NK-92 (cell line): ENCODE data around the gene TRIP4.
"Not testable (repeated sequence)": the region's sequence is repeated elsewhere in the genome, so short reads cannot be mapped to it uniquely, and the experiment has no call there.

Experiments used
- DNase-seq: peaks from one replicate; lab custom pipeline; 2025; ENCODE audit not compliant: unreplicated experiment; lab: John Stamatoyannopoulos, UW

TRIP4 gene

GRCh38 chr15:64381000-64381751, 6.5 kb upstream of the TRIP4 start, which contains the start of gene PCLAF:
Gene PCLAF, minus strand, starts transcription at chr15:64381441. Its CDS starts 70 bp downstream, at chr15:64381371.
- peak; percentile 65 for DNase-seq

- no peak for DNase-seq
Observed at GRCh38 chr15:64383760-64384159, 3.9 kb upstream of the TRIP4 start.

GRCh38 chr15:64386291-64386690, 1.3 kb upstream of the TRIP4 start:
- no peak for DNase-seq

- no peak for DNase-seq
Observed at GRCh38 chr15:64389036-64389435, 1.4 kb downstream of the TRIP4 start.

- DNase-seq: not testable (repeated sequence)
Observed at GRCh38 chr15:64392471-64392870, 4.8 kb downstream of the TRIP4 start.

- DNase-seq: no peak
Observed at GRCh38 chr15:64396789-64397188, 9.2 kb downstream of the TRIP4 start.

GRCh38 chr15:64398575-64398974, 10.9 kb downstream of the TRIP4 start:
- DNase-seq: no peak

GRCh38 chr15:64400583-64400982, 12.9 kb downstream of the TRIP4 start:
- no peak for DNase-seq

GRCh38 chr15:64412216-64412615, 24.6 kb downstream of the TRIP4 start:
- no peak for DNase-seq

- DNase-seq: no peak
Observed at GRCh38 chr15:64422697-64423096, 35.1 kb downstream of the TRIP4 start.

GRCh38 chr15:64423970-64424369, 36.3 kb downstream of the TRIP4 start:
- no peak for DNase-seq

GRCh38 chr15:64425221-64425620, 37.6 kb downstream of the TRIP4 start:
- DNase-seq: no peak

- DNase-seq: no peak
Observed at GRCh38 chr15:64426845-64427465, 39.3 kb downstream of the TRIP4 start.

- DNase-seq: no peak
Observed at GRCh38 chr15:64429448-64429847, 41.8 kb downstream of the TRIP4 start.

GRCh38 chr15:64430000-64430735, 42.5 kb downstream of the TRIP4 start:
- no peak for DNase-seq

GRCh38 chr15:64437982-64438381, 50.3 kb downstream of the TRIP4 start:
- DNase-seq: no peak

GRCh38 chr15:64438653-64439447, 51.2 kb downstream of the TRIP4 start:
- no peak for DNase-seq

- no peak for DNase-seq
Observed at GRCh38 chr15:64441852-64442251, 54.2 kb downstream of the TRIP4 start.

- DNase-seq: no peak
Observed at GRCh38 chr15:64443016-64443415, 55.4 kb downstream of the TRIP4 start.

- DNase-seq: no peak
Observed at GRCh38 chr15:64443747-64444621, 56.3 kb downstream of the TRIP4 start.
